ENCODE data around the gene KRTAP10-6.
"Not testable (repeated sequence)": the region's sequence is repeated elsewhere in the genome, so short reads cannot be mapped to it uniquely, and the experiment has no call there.

DNA sequence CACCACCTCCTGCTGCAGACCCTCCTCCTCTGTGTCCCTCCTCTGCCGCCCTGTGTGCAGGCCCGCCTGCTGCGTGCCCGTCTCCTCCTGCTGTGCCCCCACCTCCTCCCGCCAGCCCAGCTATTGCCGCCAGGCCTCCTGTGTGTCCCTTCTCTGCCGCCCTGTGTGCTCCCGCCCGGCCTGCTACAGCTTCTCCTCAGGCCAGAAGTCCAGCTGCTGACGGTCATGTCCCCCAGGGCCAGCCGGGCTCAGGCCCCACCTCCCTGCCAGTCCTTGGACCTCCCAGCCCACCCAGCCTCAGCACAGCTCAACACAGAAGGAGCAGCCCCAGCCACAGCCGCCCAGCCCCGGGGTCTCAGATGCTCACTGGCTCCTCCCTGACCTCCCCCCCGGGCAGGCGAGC is 35.5 kb upstream of the KRTAP10-6 start:
- TF ChIP-seq, protein P1, sequence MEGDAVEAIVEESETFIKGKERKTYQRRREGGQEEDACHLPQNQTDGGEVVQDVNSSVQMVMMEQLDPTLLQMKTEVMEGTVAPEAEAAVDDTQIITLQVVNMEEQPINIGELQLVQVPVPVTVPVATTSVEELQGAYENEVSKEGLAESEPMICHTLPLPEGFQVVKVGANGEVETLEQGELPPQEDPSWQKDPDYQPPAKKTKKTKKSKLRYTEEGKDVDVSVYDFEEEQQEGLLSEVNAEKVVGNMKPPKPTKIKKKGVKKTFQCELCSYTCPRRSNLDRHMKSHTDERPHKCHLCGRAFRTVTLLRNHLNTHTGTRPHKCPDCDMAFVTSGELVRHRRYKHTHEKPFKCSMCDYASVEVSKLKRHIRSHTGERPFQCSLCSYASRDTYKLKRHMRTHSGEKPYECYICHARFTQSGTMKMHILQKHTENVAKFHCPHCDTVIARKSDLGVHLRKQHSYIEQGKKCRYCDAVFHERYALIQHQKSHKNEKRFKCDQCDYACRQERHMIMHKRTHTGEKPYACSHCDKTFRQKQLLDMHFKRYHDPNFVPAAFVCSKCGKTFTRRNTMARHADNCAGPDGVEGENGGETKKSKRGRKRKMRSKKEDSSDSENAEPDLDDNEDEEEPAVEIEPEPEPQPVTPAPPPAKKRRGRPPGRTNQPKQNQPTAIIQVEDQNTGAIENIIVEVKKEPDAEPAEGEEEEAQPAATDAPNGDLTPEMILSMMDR (IDR thresholded peaks at IDR 0.05), result not testable (repeated sequence)
- not testable (repeated sequence) for TF ChIP-seq POLR2A (IDR thresholded peaks at IDR 0.05)
